H1 (cell line): Measurements from ENCODE around the gene CALM3. TPM values are rescaled to one million over a fixed set of nuclear protein-coding genes. Genes with fewer than 3 reads are reported as not detected.

ENCODE experiments used
- SP1 ChIP-seq: IDR thresholded peaks from 2 replicates; pipeline ENCODE4 v1.6.1; 2011; ENCODE audit warnings: low read depth, low read length
- polyA plus RNA-seq, 7 experiments: library from polyadenylated mRNA; depleted of rRNA in 3 of 7; stranded (reverse) in 5 of 7; unstranded in 2 of 7; fragments of >200 nt in 5 of 7; fragments of 200-250 nt in 2 of 7; gene quantifications; 1 replicate in 5 of 7; 2 replicates in 1 of 7; 4 replicates in 1 of 7; pipeline versions ENCODE4 v1.2.1 to v1.2.3, GENCODE V29; 2011 to 2013; ENCODE audit warnings: missing spikeins in 2 of 7, mixed read lengths in 2 of 7
- total RNA-seq: library from RNA; stranded (reverse); fragmentation: NEBNext Ultra II Directional; extraction: Animal tissue kit (Norgen Biotek cat#: 25700); gene quantifications from 2 replicates; pipeline ENCODE4 v1.2.1, GENCODE V29; 2021

The CALM3 gene
- total and polyA plus RNA-seq, 2 of the 8 experiments (the other 6 are each of a cell fraction or from before 2014, with no cell fraction given) = 315 to 326 TPM

GRCh38 chr19:46603195-46603637, 2.1 kb downstream of the CALM3 start (continued):
- no peak for TF ChIP-seq SP1
- TF ChIP-seq, all 59 proteins: peak for 0
